Stimulated activated naive CD4-positive, alpha-beta T cell treated with Interleukin-2 at 50 U/mL for 16 hours (primary cell): Measurements from ENCODE around the gene ITM2C.

Experiments
- DNase-seq: peaks from one replicate; lab custom pipeline; 2025; lab: John Stamatoyannopoulos, UW

Gene ITM2C

GRCh38 chr2:230893841-230894781 lies 29.4 kb downstream of the ITM2C start:
- DNase-seq: no peak

GRCh38 chr2:230895536-230896345 lies 31.0 kb downstream of the ITM2C start:
- DNase-seq: no peak

GRCh38 chr2:230896346-230897115 lies 31.8 kb downstream of the ITM2C start:
- no peak for DNase-seq

- no peak for DNase-seq
Observed at GRCh38 chr2:230898016-230898712, 33.4 kb downstream of the ITM2C start.

- DNase-seq: no peak
Observed at GRCh38 chr2:230898713-230899091, 34.0 kb downstream of the ITM2C start.

- no peak for DNase-seq
Observed at GRCh38 chr2:230899287-230899686, 34.5 kb downstream of the ITM2C start.

GRCh38 chr2:230899786-230900185 lies 35.0 kb downstream of the ITM2C start:
- DNase-seq: peak; percentile 49

- no peak for DNase-seq
Observed at GRCh38 chr2:230900336-230900995, 35.7 kb downstream of the ITM2C start.

GRCh38 chr2:230901006-230901405 lies 36.3 kb downstream of the ITM2C start:
- no peak for DNase-seq

GRCh38 chr2:230902180-230902899 lies 37.6 kb downstream of the ITM2C start:
- DNase-seq: peak; percentile 53

GRCh38 chr2:230903231-230904150 lies 38.7 kb downstream of the ITM2C start:
- no peak for DNase-seq

- DNase-seq: no peak
Observed at GRCh38 chr2:230904856-230905447, 40.2 kb downstream of the ITM2C start.

- peak; percentile 91 for DNase-seq
Observed at GRCh38 chr2:230905448-230906421, 41.0 kb downstream of the ITM2C start.

- DNase-seq: no peak
Observed at GRCh38 chr2:230906471-230907230, 41.9 kb downstream of the ITM2C start.

- DNase-seq: no peak
Observed at GRCh38 chr2:230907361-230908091, 42.8 kb downstream of the ITM2C start.

- DNase-seq: no peak
Observed at GRCh38 chr2:230908092-230908594, 43.4 kb downstream of the ITM2C start.
